Hepatocyte (in vitro differentiated cells): ENCODE data around the gene GIPR. TPM values are rescaled to one million over a fixed set of nuclear protein-coding genes. Genes with fewer than 3 reads are reported as not detected.

ENCODE experiments used
- DNase-seq: peaks from one replicate; pipeline ENCODE4 v3.0.0-alpha.2; 2016; ENCODE audit warnings: low spot score
- H2AFZ ChIP-seq: fragments of 200-600 bp; sonication (generic); 2 replicates; pipeline ENCODE4 v1.6.0; 2016; ENCODE audit warnings: antibody characterized with exemption, mild to moderate bottlenecking
- H3K27ac ChIP-seq: fragments of 200-600 bp; sonication (generic); 2 replicates; pipeline ENCODE4 v1.5.1; 2016; ENCODE audit warnings: mild to moderate bottlenecking
- H3K27me3 ChIP-seq: fragments of 200-600 bp; sonication (generic); 2 replicates; pipeline ENCODE4 v1.6.1; 2016
- H3K36me3 ChIP-seq: fragments of 200-600 bp; sonication (generic); replicated peaks from 2 replicates; pipeline ENCODE4 v1.5.1; 2016; ENCODE audit warnings: low read depth; ENCODE audit not compliant: insufficient read depth
- H3K4me1 ChIP-seq: fragments of 200-600 bp; sonication (generic); 2 replicates; pipeline ENCODE4 v1.5.1; 2016; ENCODE audit warnings: mild to moderate bottlenecking, moderate library complexity; ENCODE audit not compliant: insufficient read depth
- H3K4me2 ChIP-seq: fragments of 200-600 bp; sonication (generic); 2 replicates; pipeline ENCODE4 v1.6.0; 2016
- H3K4me3 ChIP-seq: fragments of 200-600 bp; sonication (generic); 2 replicates; pipeline ENCODE4 v1.5.1; 2016; ENCODE audit warnings: mild to moderate bottlenecking
- H3K79me2 ChIP-seq: fragments of 200-600 bp; sonication (generic); 2 replicates; pipeline ENCODE4 v1.6.0; 2017; ENCODE audit warnings: mild to moderate bottlenecking
- H3K9me2 ChIP-seq: fragments of 200-600 bp; sonication (generic); replicated peaks from 2 replicates; pipeline ENCODE4 v1.6.0; 2017; ENCODE audit warnings: mild to moderate bottlenecking; ENCODE audit not compliant: insufficient read depth
- H3K9me3 ChIP-seq: fragments of 200-600 bp; sonication (generic); 2 replicates; pipeline ENCODE4 v1.5.1; 2016; ENCODE audit warnings: low read depth, mild to moderate bottlenecking
- H4K20me1 ChIP-seq: fragments of 200-600 bp; sonication (generic); 2 replicates; pipeline ENCODE4 v1.6.0; 2016; ENCODE audit warnings: mild to moderate bottlenecking; ENCODE audit not compliant: insufficient read depth, poor library complexity, severe bottlenecking
- EZH2 ChIP-seq: fragments of 200-600 bp; sonication (generic); IDR thresholded peaks from 2 replicates; pipeline ENCODE4 v1.6.1; 2016; ENCODE audit warnings: antibody characterized with exemption, mild to moderate bottlenecking, borderline replicate concordance
- EZH2phosphoT487 ChIP-seq: fragments of 200-600 bp; sonication (generic); IDR thresholded peaks from one replicate; pipeline ENCODE4 v1.6.1; 2018; ENCODE audit warnings: antibody characterized with exemption, mild to moderate bottlenecking, low read depth, moderate library complexity; ENCODE audit not compliant: unreplicated experiment, severe bottlenecking
- WGBS: methylation state at CpG from one replicate; pipeline ENCODE4 v1.1.6; 2016; ENCODE audit warnings: low lambda C conversion rate; ENCODE audit errors: missing lambda C conversion rate; 5-methylcytosine and 5-hydroxymethylcytosine counted together
- polyA plus RNA-seq: library from polyadenylated mRNA; unstranded; fragments of >200 nt; fragmentation: Nextera tagmentation; extraction: Ambion mirVana; gene quantifications from 2 replicates; pipeline ENCODE4 v1.2.1, GENCODE V29; 2016
- total RNA-seq: library from RNA; depleted of rRNA; stranded (reverse); fragments of >200 nt; gene quantifications from 2 replicates; pipeline ENCODE4 v1.2.3, GENCODE V29; 2014
- TF ChIP-seq, protein P1 (sequence below): fragments of 200-600 bp; sonication (generic); IDR thresholded peaks from 2 replicates; pipeline ENCODE4 v1.5.1; 2016; ENCODE audit warnings: antibody characterized with exemption, mild to moderate bottlenecking; ENCODE audit not compliant: poor library complexity

The GIPR gene
- total and polyA plus RNA-seq, 2 experiments from 2014 or later: 2.7 to 5.6 TPM

GRCh38 chr19:45711851-45712698 is 44.1 kb downstream of the GIPR start:
- H3K27ac ChIP-seq: no peak overlapping the region
- no peak overlapping the region for H3K4me2 ChIP-seq
- peaks cover 4% of the 10 kb centered on the region for H3K4me1 ChIP-seq
- no peak overlapping the region for H2AFZ ChIP-seq
- no peaks in the 10 kb centered on the region for H4K20me1 ChIP-seq
- no peak for TF ChIP-seq EZH2
- TF ChIP-seq EZH2phosphoT487: no peak
- TF ChIP-seq, protein P1, sequence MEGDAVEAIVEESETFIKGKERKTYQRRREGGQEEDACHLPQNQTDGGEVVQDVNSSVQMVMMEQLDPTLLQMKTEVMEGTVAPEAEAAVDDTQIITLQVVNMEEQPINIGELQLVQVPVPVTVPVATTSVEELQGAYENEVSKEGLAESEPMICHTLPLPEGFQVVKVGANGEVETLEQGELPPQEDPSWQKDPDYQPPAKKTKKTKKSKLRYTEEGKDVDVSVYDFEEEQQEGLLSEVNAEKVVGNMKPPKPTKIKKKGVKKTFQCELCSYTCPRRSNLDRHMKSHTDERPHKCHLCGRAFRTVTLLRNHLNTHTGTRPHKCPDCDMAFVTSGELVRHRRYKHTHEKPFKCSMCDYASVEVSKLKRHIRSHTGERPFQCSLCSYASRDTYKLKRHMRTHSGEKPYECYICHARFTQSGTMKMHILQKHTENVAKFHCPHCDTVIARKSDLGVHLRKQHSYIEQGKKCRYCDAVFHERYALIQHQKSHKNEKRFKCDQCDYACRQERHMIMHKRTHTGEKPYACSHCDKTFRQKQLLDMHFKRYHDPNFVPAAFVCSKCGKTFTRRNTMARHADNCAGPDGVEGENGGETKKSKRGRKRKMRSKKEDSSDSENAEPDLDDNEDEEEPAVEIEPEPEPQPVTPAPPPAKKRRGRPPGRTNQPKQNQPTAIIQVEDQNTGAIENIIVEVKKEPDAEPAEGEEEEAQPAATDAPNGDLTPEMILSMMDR: no peak
- no peaks in the 10 kb centered on the region for H3K36me3 ChIP-seq
- H3K9me3 ChIP-seq: no peaks in the 10 kb centered on the region
- DNase-seq: no peak
- no peaks in the 10 kb centered on the region for H3K9me2 ChIP-seq
- H3K79me2 ChIP-seq: peaks cover 51% of the 10 kb centered on the region
- H3K4me3 ChIP-seq: no peak overlapping the region
- H3K27me3 ChIP-seq: no peaks in the 10 kb centered on the region
- WGBS: 98% methylated on average over 59 of the region's 76 CpGs

- H3K27ac ChIP-seq: no peak overlapping the region
- H4K20me1 ChIP-seq: no peaks in the 10 kb centered on the region
- WGBS: 95% methylated on average over 20 of the region's 25 CpGs
These were observed 44.7 kb downstream of the GIPR start for GRCh38 chr19:45712699-45713067.

GRCh38 chr19:45713141-45713540 is 45.1 kb downstream of the GIPR start:
- Histone ChIP-seq H3K9me3 (no peaks in the 10 kb centered on the region), H3K27me3 (no peaks in the 10 kb centered on the region), H3K4me2 (no peak overlapping the region), H3K36me3 (no peaks in the 10 kb centered on the region), H3K4me3 (no peak overlapping the region), H3K9me2 (no peaks in the 10 kb centered on the region), H3K4me1 (peaks cover 8% of the 10 kb centered on the region), H3K27ac (no peak overlapping the region), H2AFZ (no peak overlapping the region), H3K79me2 (peaks cover 53% of the 10 kb centered on the region), H4K20me1 (no peaks in the 10 kb centered on the region)
- peak; percentile 11 for DNase-seq
- TF ChIP-seq EZH2: no peak
- no peak for TF ChIP-seq EZH2phosphoT487
- TF ChIP-seq, protein P1: no peak
- WGBS: 96% methylated on average over 13 of the region's 15 CpGs

More at GRCh38 chr19:45712699-45713067, 44.7 kb downstream of the GIPR start:
- Histone ChIP-seq H3K79me2 (peaks cover 51% of the 10 kb centered on the region), H3K4me1 (peaks cover 4% of the 10 kb centered on the region), H3K4me3 (no peak overlapping the region), H3K36me3 (no peaks in the 10 kb centered on the region), H3K9me2 (no peaks in the 10 kb centered on the region), H3K4me2 (no peak overlapping the region), H3K27me3 (no peaks in the 10 kb centered on the region), H2AFZ (no peak overlapping the region), H3K9me3 (no peaks in the 10 kb centered on the region)
- no peak for DNase-seq
- TF ChIP-seq, protein P1: no peak
- no peak for TF ChIP-seq EZH2phosphoT487
- no peak for TF ChIP-seq EZH2
